HG02642 (cell line): ENCODE data around the gene LRFN3.
"Not testable (repeated sequence)": the region's sequence is repeated elsewhere in the genome, so short reads cannot be mapped to it uniquely, and the experiment has no call there.

Experiments
- ATAC-seq: cut with Tn5 transposase; IDR thresholded peaks from one replicate; pipeline ENCODE4 v1.9.1; 2021; ENCODE audit warnings: mild to moderate bottlenecking; ENCODE audit not compliant: unreplicated experiment, poor library complexity

LRFN3 gene

GRCh38 chr19:35966771-35967170, 30.6 kb downstream of the LRFN3 start:
- ATAC-seq = no peak

GRCh38 chr19:35973487-35973886, 37.3 kb downstream of the LRFN3 start:
- no peak for ATAC-seq

- no peak for ATAC-seq
Measured at GRCh38 chr19:35975608-35976214, 39.5 kb downstream of the LRFN3 start.

GRCh38 chr19:35977446-35978222, 41.5 kb downstream of the LRFN3 start:
- no peak for ATAC-seq

GRCh38 chr19:35978271-35978670, 42.1 kb downstream of the LRFN3 start:
- no peak for ATAC-seq

- no peak for ATAC-seq
Measured at GRCh38 chr19:35978832-35979365, 42.7 kb downstream of the LRFN3 start.

GRCh38 chr19:35980997-35981396, 44.8 kb downstream of the LRFN3 start:
- not testable (repeated sequence) for ATAC-seq

GRCh38 chr19:35983177-35983576, 47.0 kb downstream of the LRFN3 start:
- no peak for ATAC-seq

DNA sequence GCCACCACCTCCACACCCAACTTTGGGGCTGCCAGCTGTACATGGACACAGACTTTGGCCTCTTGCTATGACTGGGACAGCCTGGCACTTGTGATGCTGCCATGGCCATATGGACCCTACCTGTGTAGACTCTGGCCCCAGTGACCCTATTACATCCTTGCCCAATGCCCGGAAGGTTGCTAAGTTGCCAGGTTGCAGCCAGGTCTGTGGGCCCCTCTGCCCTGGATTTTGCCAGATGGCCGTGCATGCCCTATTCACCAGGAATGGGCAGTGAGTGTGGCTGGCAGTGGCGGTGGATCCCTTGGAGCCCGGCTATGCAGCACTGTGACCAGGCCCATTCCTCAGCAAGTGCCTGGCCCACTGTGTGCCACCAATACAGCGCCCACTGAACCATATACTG, 49.9 kb downstream of the LRFN3 start:
- no peak for ATAC-seq

GRCh38 chr19:35986664-35987570, 50.7 kb downstream of the LRFN3 start:
- no peak for ATAC-seq

DNA sequence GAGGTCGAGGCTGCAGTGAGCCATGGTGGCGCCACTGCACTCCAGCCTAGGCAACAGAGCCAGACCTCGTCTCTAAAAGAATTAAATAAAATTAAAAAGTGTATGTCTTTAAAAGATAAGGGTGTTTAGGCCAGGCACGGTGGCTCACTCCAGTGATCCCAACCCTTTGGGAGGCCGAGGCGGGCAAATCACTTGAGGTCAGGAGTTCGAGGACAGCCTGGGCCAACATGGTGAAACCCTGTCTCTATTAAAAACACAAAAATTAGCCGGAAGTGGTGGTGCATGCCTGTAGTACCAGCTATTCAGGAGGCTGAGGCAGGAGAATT, 51.4 kb downstream of the LRFN3 start:
- no peak for ATAC-seq

GRCh38 chr19:35988824-35989223, 52.6 kb downstream of the LRFN3 start:
- no peak for ATAC-seq

DNA sequence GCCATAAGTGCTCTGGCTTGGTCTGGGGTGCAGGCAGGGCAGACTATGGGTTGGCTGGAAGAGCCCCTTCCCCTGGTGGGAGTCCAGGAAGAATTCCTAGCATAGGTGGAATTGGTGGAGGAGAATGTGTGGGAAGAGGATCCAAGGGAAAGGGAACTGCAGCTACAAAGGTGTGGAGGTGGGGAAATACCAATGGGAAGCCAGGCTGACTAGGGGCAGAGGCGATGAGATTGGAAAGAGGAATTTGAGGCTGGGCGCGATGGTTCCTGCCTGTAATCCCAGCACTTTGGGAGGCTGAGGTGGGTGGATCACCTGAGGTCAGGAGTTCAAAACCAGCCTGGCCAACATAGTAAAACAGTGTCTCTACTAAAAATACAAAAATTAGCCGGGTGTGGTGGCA, 54.0 kb downstream of the LRFN3 start:
- no peak for ATAC-seq

DNA sequence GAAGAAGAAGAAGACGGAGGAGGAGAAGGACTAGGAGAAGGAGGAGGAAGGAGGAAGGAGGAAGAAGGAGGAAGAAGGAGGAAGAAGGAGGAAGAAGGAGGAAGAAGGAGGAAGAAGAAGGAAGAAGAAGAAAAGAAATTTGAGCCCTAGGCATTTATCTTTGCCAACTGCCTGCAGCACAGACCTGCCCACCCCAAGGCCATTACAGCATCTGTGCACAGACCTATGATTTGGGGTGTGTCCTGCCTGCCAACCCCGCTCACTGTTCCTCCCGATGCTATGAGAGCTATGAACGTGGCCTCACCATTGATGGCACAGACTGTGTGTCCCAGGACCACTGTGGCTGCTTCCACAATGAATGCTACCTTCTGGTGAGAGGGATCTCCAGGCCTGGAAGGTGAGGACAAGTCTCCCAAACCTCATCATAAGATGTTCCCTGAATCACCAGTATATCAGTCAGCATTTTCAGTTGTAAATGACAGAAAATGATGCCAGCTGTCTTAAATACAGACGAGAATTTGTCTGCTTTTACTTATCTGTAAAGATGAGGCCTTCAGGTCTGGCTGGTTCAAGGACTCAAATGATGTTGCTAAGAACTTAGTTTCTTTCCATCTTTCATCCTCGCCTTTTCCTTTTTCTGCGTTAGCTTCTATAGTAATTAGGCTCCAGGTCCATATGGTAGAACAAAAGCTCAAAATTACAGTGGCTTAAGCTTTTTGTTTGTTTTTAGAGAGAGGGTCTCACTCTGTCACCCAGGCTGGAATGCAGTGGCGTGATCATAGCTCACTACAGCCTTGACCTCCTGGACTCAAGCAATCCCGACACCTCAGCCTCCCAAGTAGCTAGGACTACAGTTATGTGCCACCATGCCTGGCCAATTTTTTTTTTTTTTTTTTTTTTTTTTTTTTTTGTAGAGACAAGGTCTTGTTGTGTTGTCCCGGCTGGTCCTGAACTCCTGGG, 54.9 kb downstream of the LRFN3 start:
- no peak for ATAC-seq

DNA sequence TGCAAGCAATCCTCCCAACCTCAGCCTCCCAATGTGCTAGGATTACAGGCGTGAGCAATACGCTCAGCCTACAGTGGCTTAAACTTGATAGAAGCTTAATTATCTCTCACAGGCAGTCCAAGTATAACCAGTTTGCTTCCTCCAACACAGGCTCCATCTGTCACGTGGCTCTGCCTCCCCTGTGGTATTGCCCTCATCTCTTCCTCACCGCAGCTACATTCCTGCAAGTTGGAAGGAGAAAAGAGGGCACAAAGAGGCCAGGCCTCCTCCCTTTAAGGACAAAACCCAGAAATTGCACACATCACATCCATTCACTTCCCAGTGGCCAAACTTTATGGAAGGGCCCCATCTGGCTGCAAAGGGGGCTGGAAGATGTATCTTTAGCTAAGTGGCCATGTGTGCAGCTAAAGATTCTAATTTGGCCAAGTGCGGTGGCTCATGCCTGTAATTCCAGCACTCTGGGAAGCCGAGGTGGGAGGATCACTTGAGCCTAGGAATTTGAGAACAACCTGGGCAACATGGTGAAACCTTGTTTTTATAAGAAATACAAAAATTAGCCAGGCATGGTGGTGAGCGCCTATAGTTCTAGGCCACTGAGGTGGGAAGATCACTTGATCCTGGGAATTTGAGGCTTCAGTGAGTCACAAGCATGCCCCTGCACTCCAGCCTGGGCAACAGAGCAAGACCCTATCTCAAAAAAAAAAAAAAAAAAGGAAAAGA, 55.7 kb downstream of the LRFN3 start:
- ATAC-seq = no peak

- ATAC-seq = no peak
Measured at GRCh38 chr19:35992907-35993765, 57.0 kb downstream of the LRFN3 start.

DNA sequence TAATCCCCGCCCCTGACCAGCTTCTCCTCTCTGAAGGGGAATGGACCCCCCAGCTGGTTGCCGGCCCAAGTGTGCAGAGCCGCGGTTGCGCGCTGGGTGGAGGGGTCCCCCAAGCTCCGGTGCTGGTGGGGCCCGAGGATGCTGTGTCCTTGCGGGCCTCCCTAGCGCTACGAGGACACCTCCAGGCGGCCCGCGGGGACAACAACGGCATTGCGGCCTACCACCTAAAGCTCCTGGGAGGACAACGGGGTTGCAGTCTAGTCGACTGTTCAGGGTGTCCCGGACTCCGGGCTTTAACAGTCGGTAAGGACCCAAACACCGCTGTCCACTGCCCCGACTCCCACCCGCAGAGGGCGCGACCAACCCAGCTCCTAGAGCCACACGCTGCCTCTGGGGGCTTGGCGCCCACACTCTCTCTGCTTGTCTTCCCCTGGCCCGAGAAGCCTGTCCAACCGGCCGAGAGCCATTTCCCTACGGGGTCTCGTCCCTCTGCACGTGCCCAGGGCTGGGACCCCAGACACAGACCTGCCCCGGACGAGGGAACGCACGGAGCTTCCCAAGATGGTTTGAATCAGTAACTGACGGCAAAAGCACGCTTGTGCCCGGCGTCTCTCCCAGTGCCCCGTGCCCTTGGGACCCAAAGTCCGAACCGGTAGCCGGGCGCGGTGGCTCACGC, 57.9 kb downstream of the LRFN3 start:
- ATAC-seq = no peak
